Melanocyte of skin (primary cell): ENCODE data around the gene CD79A. TPM values are rescaled to one million over a fixed set of nuclear protein-coding genes. Genes with fewer than 3 reads are reported as not detected.

Experiments
- small RNA-seq, 2 donors: library from RNA; depleted of rRNA; stranded (forward); fragments of <200 nt; gene quantifications; one replicate each; pipeline ENCODE3, GENCODE V24; 2012
- total RNA-seq, 2 donors: library from RNA; depleted of rRNA; stranded (reverse); fragments of >200 nt; gene quantifications; 2 replicates each; pipeline ENCODE4 v1.2.3, GENCODE V29; 2012

CD79A gene
- under 1 TPM in 1 of 2 donors, not detected in 1; under 0.01 TPM for total RNA-seq

DNA sequence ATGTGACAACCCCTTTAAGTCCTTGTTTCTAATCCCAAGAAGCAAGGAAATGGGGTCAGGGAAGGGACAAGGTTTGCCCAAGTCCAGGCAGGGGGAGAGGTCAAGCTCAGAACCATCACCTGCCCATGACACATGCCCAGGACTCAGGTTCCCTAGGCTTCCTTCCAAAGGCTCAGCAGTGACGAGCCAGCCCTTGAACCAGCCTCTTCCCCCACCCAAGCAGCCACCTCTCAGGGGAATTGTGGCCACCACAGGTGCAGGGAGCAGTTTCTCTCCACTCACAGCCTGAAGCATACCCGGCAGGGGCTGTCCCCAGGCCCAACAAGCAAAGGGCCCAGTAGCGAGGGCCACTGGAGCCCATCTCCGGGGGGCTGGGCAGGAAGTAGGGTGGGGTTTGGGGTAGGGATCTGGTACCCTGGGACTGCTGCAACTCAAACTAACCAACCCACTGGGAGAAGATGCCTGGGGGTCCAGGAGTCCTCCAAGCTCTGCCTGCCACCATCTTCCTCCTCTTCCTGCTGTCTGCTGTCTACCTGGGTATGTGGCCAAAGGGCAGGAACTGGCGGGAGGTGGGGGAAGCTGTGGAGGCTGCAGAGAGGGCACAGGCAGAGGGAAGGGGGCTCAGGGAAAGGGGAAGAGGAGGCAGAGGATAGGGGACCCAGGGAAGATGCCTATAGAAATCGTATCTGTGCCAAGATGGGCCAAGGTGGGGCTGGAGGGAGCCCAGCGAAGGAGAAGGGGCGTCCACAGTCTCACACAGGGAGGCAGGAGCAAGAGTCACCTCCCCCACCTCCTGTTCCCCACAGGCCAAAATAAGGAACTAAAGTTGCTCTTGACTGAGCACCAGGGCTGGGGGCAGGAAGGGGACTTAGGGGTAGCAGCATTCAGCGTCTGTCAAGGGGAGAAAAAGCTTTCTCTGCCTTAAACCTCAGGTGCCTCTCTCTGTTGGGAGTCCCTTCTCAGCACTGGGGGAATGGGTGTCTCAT lies at the start of gene CD79A:
TSS of gene CD79A (plus strand) at position 433 of the 986 bp plus-strand sequence. CDS start at position 459, 26 bp downstream.

DNA sequence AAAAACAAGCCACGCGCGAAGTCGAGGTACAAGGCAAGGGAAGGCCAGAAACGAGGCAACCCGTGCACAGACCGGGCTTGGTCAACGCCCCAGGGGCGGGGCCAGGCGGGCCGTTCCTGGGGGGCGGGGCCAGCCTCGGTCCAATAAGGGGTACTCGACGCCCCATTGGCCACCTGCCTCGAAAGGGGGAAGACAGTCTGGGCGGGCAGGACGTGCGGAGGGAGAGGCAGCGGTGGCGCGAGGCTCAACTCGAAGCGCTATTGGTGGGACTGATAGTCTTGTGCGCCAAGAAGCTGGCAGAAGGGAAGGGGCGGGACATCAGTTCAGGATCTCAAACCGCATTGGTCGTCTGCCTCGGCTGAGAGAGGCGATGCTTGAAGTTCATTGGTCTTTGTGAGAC lies 32.5 kb upstream of the CD79A start, which contains the start of gene LYPD4:
TSS of gene LYPD4 (minus strand) at position 83 of the 400 bp plus-strand sequence. CDS start 5,398 bp downstream, outside the sequence.

DNA sequence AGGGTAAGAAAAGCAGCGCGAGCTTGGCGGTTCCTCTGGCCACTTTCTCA lies 32.3 kb upstream of the CD79A start, which contains the start of gene DMRTC2:
TSS of gene DMRTC2 (plus strand) at position 42 of the 50 bp plus-strand sequence. CDS start 2,387 bp downstream, outside the sequence.

DNA sequence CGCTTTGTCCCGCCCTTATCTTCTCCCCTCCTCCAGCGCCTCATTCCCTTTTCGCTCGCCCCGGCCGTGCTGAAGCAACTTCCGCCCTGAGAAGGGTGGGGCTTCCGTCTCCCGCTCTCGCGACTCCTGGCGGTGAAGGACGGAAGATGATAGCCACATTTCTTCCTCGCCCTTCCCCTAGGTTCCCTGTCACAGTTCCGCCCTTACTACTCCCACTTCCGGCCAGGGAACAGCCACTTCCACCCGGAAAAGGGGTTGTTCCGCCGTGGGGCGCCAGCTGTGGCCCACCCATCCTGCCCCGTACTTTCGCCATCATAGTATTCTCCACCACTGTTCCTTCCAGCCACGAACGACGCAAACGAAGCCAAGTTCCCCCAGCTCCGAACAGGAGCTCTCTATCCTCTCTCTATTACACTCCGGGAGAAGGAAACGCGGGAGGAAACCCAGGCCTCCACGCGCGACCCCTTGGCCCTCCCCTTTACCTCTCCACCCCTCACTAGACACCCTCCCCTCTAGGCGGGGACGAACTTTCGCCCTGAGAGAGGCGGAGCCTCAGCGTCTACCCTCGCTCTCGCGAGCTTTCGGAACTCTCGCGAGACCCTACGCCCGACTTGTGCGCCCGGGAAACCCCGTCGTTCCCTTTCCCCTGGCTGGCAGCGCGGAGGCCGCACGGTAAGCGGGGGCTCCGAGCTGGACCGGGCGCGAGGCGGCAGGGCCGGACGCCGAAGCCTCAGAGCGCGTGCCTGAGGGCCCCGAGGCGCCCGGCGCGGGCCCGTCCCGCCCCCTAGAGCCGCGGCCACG lies 17.3 kb upstream of the CD79A start, which contains the start of gene RPS19:
TSS of gene RPS19 (plus strand) at position 638 of the 801 bp plus-strand sequence. CDS start 520 bp downstream, outside the sequence.

DNA sequence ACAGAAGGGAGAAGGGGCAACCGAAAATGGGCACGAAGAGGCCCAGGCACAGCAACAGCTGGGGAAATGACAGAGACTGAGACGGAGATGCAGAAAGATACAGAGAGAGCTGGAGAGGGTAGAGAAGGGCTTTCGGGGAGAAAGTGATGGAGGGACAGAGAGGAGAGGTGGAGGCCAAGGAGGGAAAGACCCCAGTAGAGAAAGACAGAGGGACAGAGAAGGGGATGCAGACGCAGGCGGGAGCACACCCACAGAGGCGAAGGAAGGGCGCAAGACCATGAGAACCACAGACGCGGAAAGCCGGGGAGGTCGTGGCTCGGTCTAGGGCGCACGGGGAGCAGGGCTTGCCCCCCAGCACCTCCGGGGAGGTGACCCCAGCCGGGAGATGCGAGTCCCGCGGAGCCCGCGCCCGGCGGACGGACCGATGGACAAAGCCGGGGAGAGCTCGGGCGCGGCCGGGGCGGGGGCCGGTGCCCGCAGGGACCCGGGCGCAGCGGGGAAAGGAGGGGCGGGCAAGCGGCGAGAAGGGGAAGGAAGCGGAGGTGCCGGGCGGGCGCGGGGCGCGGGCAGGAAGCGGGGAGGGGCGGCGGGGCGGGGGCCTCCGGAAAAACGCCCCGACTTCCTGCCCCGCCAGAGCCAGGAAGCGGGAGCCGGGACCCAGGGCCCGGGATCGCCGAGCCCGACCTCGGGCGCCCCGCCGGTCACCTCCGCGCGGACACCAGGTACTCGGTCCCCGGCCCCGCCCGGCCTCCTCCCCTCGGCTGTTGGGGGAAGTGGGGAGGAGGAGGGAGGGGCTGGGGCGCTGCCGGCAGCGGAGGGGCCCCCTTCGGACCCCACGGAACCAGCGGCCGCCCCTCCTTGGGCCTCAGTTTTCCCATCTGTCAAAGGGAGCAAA lies 5.7 kb downstream of the CD79A start, which contains the start of gene ARHGEF1:
TSS of gene ARHGEF1 (plus strand) at position 617 of the 895 bp plus-strand sequence. CDS start 4,899 bp downstream, outside the sequence.

DNA sequence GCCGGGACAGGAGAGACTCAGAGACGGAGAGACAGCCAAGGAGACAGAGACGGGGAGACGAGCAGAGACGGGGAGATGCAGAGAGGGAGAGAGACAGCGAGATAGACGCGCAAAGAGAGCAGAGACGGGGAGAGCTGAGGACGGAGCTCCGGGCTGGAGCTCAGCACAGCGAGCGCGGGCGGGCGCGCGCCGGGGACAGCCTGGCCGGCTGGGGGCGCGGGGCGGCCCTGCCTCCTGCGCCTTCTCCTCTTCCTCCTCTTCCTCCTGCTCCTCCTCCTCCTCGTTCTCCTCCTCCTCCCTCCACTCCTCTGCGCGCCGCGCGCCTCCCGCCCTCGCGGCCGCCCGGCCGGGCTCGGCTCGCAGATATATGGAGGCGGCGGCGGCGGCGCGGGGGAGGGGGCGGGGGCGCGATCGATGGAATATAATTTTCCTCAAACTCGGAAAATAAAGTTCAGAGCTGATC lies 51.2 kb downstream of the CD79A start, which contains the start of gene ERFL:
TSS of gene ERFL (minus strand) at position 229 of the 463 bp plus-strand sequence. CDS start 15,530 bp downstream, outside the sequence.

Small RNA genes within 50 kb of the gene (small RNA-seq; reads per million reads assigned to genes)
- gene MIR6797, result 0 to 0.52 reads per million in 2 donors

Other genes starting within 250 kb of the CD79A start
- gene CEACAM7, start 189.0 kb upstream of the CD79A start, total RNA-seq, result not detected
- gene CEACAM5, start 168.7 kb upstream of the CD79A start, total RNA-seq, result not detected
- gene CEACAM6, start 121.7 kb upstream of the CD79A start, total RNA-seq, result not detected
- not detected for gene CEACAM3, start 80.7 kb upstream of the CD79A start, total RNA-seq
- not detected for gene LYPD4, start 32.6 kb upstream of the CD79A start, total RNA-seq
- not detected for gene DMRTC2, start 32.2 kb upstream of the CD79A start, total RNA-seq
- gene RPS19, start 17.0 kb upstream of the CD79A start, total RNA-seq, result 100 to 1,000 TPM; 439 to 701 TPM
- 10 to 100 TPM; 28.2 to 48.0 TPM for gene ARHGEF1, start 5.9 kb downstream of the CD79A start, total RNA-seq
- gene ERFL, start 51.2 kb downstream of the CD79A start, total RNA-seq, result not detected
- gene RABAC1, start 82.0 kb downstream of the CD79A start, total RNA-seq, result 10 to 100 TPM; 70.2 to 74.6 TPM
- gene ATP1A3, start 117.0 kb downstream of the CD79A start, total RNA-seq, result not detected
- under 1 TPM in 1 of 2 donors, not detected in 1; under 0.01 TPM for gene GRIK5, start 192.9 kb downstream of the CD79A start, total RNA-seq
- 10 to 100 TPM; 16.9 to 22.3 TPM for gene ZNF574, start 198.9 kb downstream of the CD79A start, total RNA-seq